CD4-positive, alpha-beta memory T cell (primary cell): Measurements from ENCODE around the gene TFF2. TPM values are rescaled to one million over a fixed set of nuclear protein-coding genes. Genes with fewer than 3 reads are reported as not detected.
A peak's percentile ranks its signal among the peaks of the same experiment; 100 is the strongest.

ENCODE experiments used
- CTCF ChIA-PET: fragments of 350-600 bp; sonication (Branson Sonifier 250); formaldehyde crosslinking; loops from one replicate; lab custom pipeline; 2021; ENCODE audit warnings: inconsistent platforms; ENCODE audit not compliant: partially characterized antibody; lab: Charles Lee
- POLR2A ChIA-PET: fragments of 350-600 bp; sonication (Branson Sonifier 250); formaldehyde crosslinking; loops from one replicate; lab custom pipeline; 2021; ENCODE audit not compliant: partially characterized antibody; lab: Charles Lee
- DNase-seq, 5 donors: peaks; one replicate each; pipeline versions ENCODE4 v3.0.0 to v3.0.0-alpha.2; 2020 to 2022; ENCODE audit warnings: mixed read lengths in 1 of 5
- H3K27ac ChIP-seq: one replicate; pipeline ENCODE4 v1.7.0; 2013; ENCODE audit warnings: low read depth, low read length
- H3K27me3 ChIP-seq: 2 replicates; pipeline ENCODE4 v1.7.0; 2013; ENCODE audit warnings: mild to moderate bottlenecking, low read length, moderate library complexity; ENCODE audit not compliant: insufficient read depth
- H3K36me3 ChIP-seq: 2 replicates; pipeline ENCODE4 v1.7.0; 2013; ENCODE audit warnings: mild to moderate bottlenecking, low read length, moderate library complexity; ENCODE audit not compliant: insufficient read depth
- H3K4me1 ChIP-seq: 2 replicates; pipeline ENCODE4 v1.7.0; 2013; ENCODE audit warnings: mild to moderate bottlenecking, low read length, moderate library complexity; ENCODE audit not compliant: insufficient read depth
- H3K4me3 ChIP-seq, 2 donors: one replicate each; pipeline ENCODE4 v1.7.0; 2013; ENCODE audit warnings: low read length in 2 of 2, mild to moderate bottlenecking in 1 of 2
- H3K9me3 ChIP-seq, 2 donors: one replicate each; pipeline ENCODE4 v1.7.0; 2013; ENCODE audit warnings: low read length in 2 of 2, control low read depth in 1 of 2; ENCODE audit not compliant: control insufficient read depth in 1 of 2
- H3K27ac Mint-ChIP-seq, 7 donors: one replicate each; pipeline ENCODE4 v1.8.0; 2020 to 2021; ENCODE audit warnings: mixed read lengths in 7 of 7, mild to moderate bottlenecking in 6 of 7, inconsistent platforms in 3 of 7, moderate library complexity in 3 of 7
- H3K27me3 Mint-ChIP-seq, 2 donors: one replicate each; pipeline ENCODE4 v1.8.0; 2020 to 2021; ENCODE audit warnings: mixed read lengths in 2 of 2
- H3K36me3 Mint-ChIP-seq, 2 donors: one replicate each; pipeline ENCODE4 v1.8.0; 2020 to 2021; ENCODE audit warnings: mixed read lengths in 2 of 2, inconsistent platforms in 1 of 2, mild to moderate bottlenecking in 1 of 2
- H3K4me1 Mint-ChIP-seq, 4 donors: one replicate each; pipeline ENCODE4 v1.8.0; 2020 to 2021; ENCODE audit warnings: mixed read lengths in 4 of 4, mild to moderate bottlenecking in 1 of 4
- H3K4me3 Mint-ChIP-seq, 8 donors: one replicate each; pipeline ENCODE4 v1.8.0; 2020 to 2021; ENCODE audit warnings: mixed read lengths in 8 of 8, mild to moderate bottlenecking in 7 of 8, moderate library complexity in 6 of 8, inconsistent platforms in 3 of 8
- H3K9me3 Mint-ChIP-seq, 8 donors: one replicate each; pipeline ENCODE4 v1.8.0; 2020 to 2021; ENCODE audit warnings: mixed read lengths in 8 of 8, mild to moderate bottlenecking in 5 of 8, inconsistent platforms in 3 of 8, moderate library complexity in 1 of 8
- intact Hi-C: fragments of 100-400 bp; cut with micrococcal nuclease; formaldehyde crosslinking; loops from one replicate; pipeline ENCODE4 v1.15.1; 2023
- polyA plus RNA-seq, 2 donors: library from polyadenylated mRNA; unstranded; fragments of 300-500 nt; fragmentation: Illumina TruSeq; gene quantifications; one replicate each; pipeline ENCODE4 v1.2.3, GENCODE V29; 2021
- total RNA-seq, 2 experiments: library from RNA; stranded (reverse); gene quantifications; one replicate each; pipeline ENCODE4 v1.2.3, GENCODE V29; 2021

TFF2 gene
- total and polyA plus RNA-seq, 4 experiments from 2014 or later = not detected

- Histone ChIP-seq H3K27me3 (no peaks in the 10 kb centered on the region), H3K9me3 (no peaks in the 10 kb centered on the region), H3K36me3 (no peaks in the 10 kb centered on the region), H3K27ac (no peak overlapping the region), H3K4me3 (no peak overlapping the region), H3K4me1 (no peaks in the 10 kb centered on the region)
- no peak overlapping the region for H3K27ac Mint-ChIP-seq
- no peaks in the 10 kb centered on the region for H3K36me3 Mint-ChIP-seq
- peaks cover 3 to 6% (median 4%) of the 10 kb centered on the region in 4 donors for H3K4me1 Mint-ChIP-seq
- ChIA-PET POLR2A (interaction anchor here (1.5 kb wide), 1 partner anchor 28 kb away, joined by 9 read pairs; the partner anchor contains the start of gene UBASH3A), CTCF (no interaction called here)
- H3K27me3 Mint-ChIP-seq = no peaks in the 10 kb centered on the region
- intact Hi-C loops = no loop called here
- no peaks in the 10 kb centered on the region for H3K9me3 Mint-ChIP-seq
- H3K4me3 Mint-ChIP-seq = no peak overlapping the region
- no peak for DNase-seq
These were observed 24.7 kb upstream of the TFF2 start for GRCh38 chr21:42375506-42375905.

- H3K27me3 Mint-ChIP-seq = no peaks in the 10 kb centered on the region
- Histone ChIP-seq H3K27ac (no peak overlapping the region), H3K27me3 (no peaks in the 10 kb centered on the region), H3K4me1 (no peaks in the 10 kb centered on the region), H3K36me3 (no peaks in the 10 kb centered on the region), H3K4me3 (no peak overlapping the region), H3K9me3 (no peaks in the 10 kb centered on the region)
- intact Hi-C loops = no loop called here
- H3K4me1 Mint-ChIP-seq = peaks cover 3 to 6% (median 4%) of the 10 kb centered on the region in 4 donors
- H3K4me3 Mint-ChIP-seq = peak overlapping the region in 2 of 8 donors; percentile 18 to 42
- peak overlapping the region in 1 of 7 donors; percentile 6 for H3K27ac Mint-ChIP-seq
- ChIA-PET POLR2A (interaction anchor here (1.5 kb wide), 1 partner anchor 29 kb away, joined by 9 read pairs; the partner anchor contains the start of gene UBASH3A), CTCF (interaction anchor here (1.1 kb wide), 1 partner anchor 13 kb away, joined by 3 read pairs; no protein-coding TSS in a partner anchor)
- H3K36me3 Mint-ChIP-seq = no peaks in the 10 kb centered on the region
- DNase-seq = no peak
- no peaks in the 10 kb centered on the region for H3K9me3 Mint-ChIP-seq
These were observed 24.2 kb upstream of the TFF2 start for GRCh38 chr21:42374864-42375499.

- no peaks in the 10 kb centered on the region for H3K9me3 Mint-ChIP-seq
- Histone ChIP-seq H3K9me3 (no peaks in the 10 kb centered on the region), H3K4me1 (no peaks in the 10 kb centered on the region), H3K4me3 (no peak overlapping the region), H3K36me3 (no peaks in the 10 kb centered on the region), H3K27me3 (no peaks in the 10 kb centered on the region), H3K27ac (no peak overlapping the region)
- peak overlapping the region in 1 of 7 donors; percentile 6 for H3K27ac Mint-ChIP-seq
- CTCF ChIA-PET = interaction anchor here (1.1 kb wide), 1 partner anchor 13 kb away, joined by 3 read pairs; no protein-coding TSS in a partner anchor
- POLR2A ChIA-PET = interaction anchor here (1.0 kb wide), 1 partner anchor 29 kb away, joined by 3 read pairs; the partner anchor contains the start of gene UBASH3A
- intact Hi-C loops = no loop called here
- peak overlapping the region in 2 of 8 donors; percentile 18 to 28 for H3K4me3 Mint-ChIP-seq
- no peaks in the 10 kb centered on the region for H3K27me3 Mint-ChIP-seq
- DNase-seq = no peak
- no peaks in the 10 kb centered on the region for H3K36me3 Mint-ChIP-seq
- peaks cover 3 to 6% (median 4%) of the 10 kb centered on the region in 4 donors for H3K4me1 Mint-ChIP-seq
These were observed 23.7 kb upstream of the TFF2 start for GRCh38 chr21:42374457-42374856.

- no peak overlapping the region for H3K27ac ChIP-seq
- POLR2A ChIA-PET = interaction anchor here (1.0 kb wide), 1 partner anchor 30 kb away, joined by 3 read pairs; the partner anchor contains the start of gene UBASH3A
- H3K4me1 ChIP-seq = no peaks in the 10 kb centered on the region
- no peaks in the 10 kb centered on the region for H3K27me3 ChIP-seq
- Mint-ChIP-seq H3K27me3 (no peaks in the 10 kb centered on the region), H3K4me3 (no peak overlapping the region), H3K36me3 (no peaks in the 10 kb centered on the region), H3K9me3 (no peaks in the 10 kb centered on the region), H3K4me1 (peaks cover 3 to 6% (median 4%) of the 10 kb centered on the region in 4 donors), H3K27ac (no peak overlapping the region)
- H3K36me3 ChIP-seq = no peaks in the 10 kb centered on the region
- no peak overlapping the region for H3K4me3 ChIP-seq
- CTCF ChIA-PET = interaction anchor here (1.1 to 1.3 kb wide), 2 partner anchors 12 to 30 kb away, joined by 3 read pairs; partner anchors contain the start of gene UBASH3A
- no peaks in the 10 kb centered on the region for H3K9me3 ChIP-seq
- intact Hi-C loops = no loop called here
- DNase-seq = no peak
These were observed 23.2 kb upstream of the TFF2 start for GRCh38 chr21:42373908-42374455.

- no peaks in the 10 kb centered on the region for H3K36me3 Mint-ChIP-seq
- H3K27me3 Mint-ChIP-seq = no peaks in the 10 kb centered on the region
- no peaks in the 10 kb centered on the region for H3K9me3 Mint-ChIP-seq
- peaks cover 3 to 6% (median 4%) of the 10 kb centered on the region in 4 donors for H3K4me1 Mint-ChIP-seq
- no peaks in the 10 kb centered on the region for H3K27me3 ChIP-seq
- no peak overlapping the region for H3K4me3 Mint-ChIP-seq
- intact Hi-C loops = no loop called here
- no peak for DNase-seq
- H3K9me3 ChIP-seq = no peaks in the 10 kb centered on the region
- H3K27ac Mint-ChIP-seq = peak overlapping the region in 1 of 7 donors; percentile 16
- H3K36me3 ChIP-seq = no peaks in the 10 kb centered on the region
- no peak overlapping the region for H3K27ac ChIP-seq
- H3K4me3 ChIP-seq = no peak overlapping the region
- H3K4me1 ChIP-seq = no peaks in the 10 kb centered on the region
- CTCF ChIA-PET = interaction anchor here (1.3 kb wide), 1 partner anchor 30 kb away, joined by 3 read pairs; the partner anchor contains the start of gene UBASH3A
- POLR2A ChIA-PET = interaction anchor here (1.0 kb wide), 1 partner anchor 31 kb away, joined by 3 read pairs; the partner anchor contains the start of gene UBASH3A
These were observed 22.6 kb upstream of the TFF2 start for GRCh38 chr21:42373196-42373907.

GRCh38 chr21:42370894-42371654, 20.3 kb upstream of the TFF2 start:
- Mint-ChIP-seq H3K4me1 (peaks cover 2 to 6% (median 4%) of the 10 kb centered on the region in 4 donors), H3K27ac (peak overlapping the region in 1 of 7 donors; percentile 55), H3K4me3 (no peak overlapping the region), H3K36me3 (no peaks in the 10 kb centered on the region), H3K9me3 (no peaks in the 10 kb centered on the region), H3K27me3 (no peaks in the 10 kb centered on the region)
- no peaks in the 10 kb centered on the region for H3K27me3 ChIP-seq
- POLR2A ChIA-PET = no interaction called here
- intact Hi-C loops = no loop called here
- CTCF ChIA-PET = no interaction called here
- no peak overlapping the region for H3K4me3 ChIP-seq
- H3K27ac ChIP-seq = no peak overlapping the region
- no peaks in the 10 kb centered on the region for H3K9me3 ChIP-seq
- no peak for DNase-seq
- H3K4me1 ChIP-seq = no peaks in the 10 kb centered on the region
- no peaks in the 10 kb centered on the region for H3K36me3 ChIP-seq
